H1 (cell line): Measurements from ENCODE around the gene DUSP23. TPM values are rescaled to one million over a fixed set of nuclear protein-coding genes. Genes with fewer than 3 reads are reported as not detected.

ENCODE experiments used
- CTCF ChIA-PET: fragments of 300-600 bp; sonication (Branson Sonifier 250); formaldehyde crosslinking; loops from one replicate; lab custom pipeline; 2021; ENCODE audit not compliant: partially characterized antibody; lab: Charles Lee
- POLR2A ChIA-PET: fragments of 300-600 bp; sonication (Branson Sonifier 250); formaldehyde crosslinking; loops from one replicate; lab custom pipeline; 2021; ENCODE audit warnings: inconsistent platforms; ENCODE audit not compliant: partially characterized antibody; lab: Charles Lee
- DNase-seq, 2 experiments: peaks; one replicate each; pipeline versions ENCODE4 v3.0.0 to v3.0.0-alpha.2; 2010 to 2022; ENCODE audit warnings: low spot score in 2 of 2, low read depth in 1 of 2, mixed read lengths in 1 of 2
- FAIRE-seq: peaks from 2 replicates; lab custom pipeline; 2011; peaks lifted over from hg19 to GRCh38; lab: Jason Lieb, UNC
- H2AFZ ChIP-seq: 2 replicates; pipeline ENCODE4 v1.8.1; 2012; ENCODE audit warnings: low read length, inconsistent platforms
- H2AK5ac ChIP-seq: 2 replicates; pipeline ENCODE4 v1.6.1; 2013; ENCODE audit warnings: low read depth, low read length
- H2BK120ac ChIP-seq: replicated peaks from 2 replicates; pipeline ENCODE3; 2013; ENCODE audit warnings: low read depth, low read length, inconsistent platforms
- H2BK12ac ChIP-seq: 2 replicates; pipeline ENCODE4 v1.6.1; 2013; ENCODE audit warnings: low read depth, low read length
- H2BK15ac ChIP-seq: 2 replicates; pipeline ENCODE4 v1.6.1; 2013; ENCODE audit warnings: low read length
- H2BK20ac ChIP-seq: 2 replicates; pipeline ENCODE4 v1.6.1; 2013; ENCODE audit warnings: low read length
- H2BK5ac ChIP-seq: 2 replicates; pipeline ENCODE4 v1.6.1; 2013; ENCODE audit warnings: low read depth, low read length
- H3K14ac ChIP-seq: 2 replicates; pipeline ENCODE4 v1.6.1; 2013; ENCODE audit warnings: inconsistent platforms; ENCODE audit not compliant: insufficient read length
- H3K18ac ChIP-seq: 2 replicates; pipeline ENCODE4 v1.6.1; 2013; ENCODE audit warnings: low read length; ENCODE audit errors: extremely low read depth
- H3K23ac ChIP-seq: 2 replicates; pipeline ENCODE4 v1.6.1; 2013; ENCODE audit warnings: inconsistent platforms; ENCODE audit not compliant: insufficient read length
- H3K23me2 ChIP-seq: 2 replicates; pipeline ENCODE4 v1.6.1; 2013; ENCODE audit warnings: low read depth, low read length
- H3K27ac ChIP-seq: 2 replicates; pipeline ENCODE4 v1.6.1; 2011; ENCODE audit warnings: low read depth, low read length, inconsistent platforms
- H3K27me3 ChIP-seq, 4 experiments: replicated peaks in 1 of 4; 1 replicate in 1 of 4; 2 replicates in 3 of 4; pipeline versions ENCODE4 v1.6.1 to v1.8.1; 2011 to 2013; ENCODE audit warnings: low read length in 3 of 4, mild to moderate bottlenecking in 3 of 4, inconsistent platforms in 2 of 4, mixed read lengths in 2 of 4, moderate library complexity in 1 of 4; ENCODE audit not compliant: control insufficient read depth in 3 of 4, insufficient read depth in 3 of 4; ENCODE audit errors: extremely low read depth in 1 of 4
- H3K36me3 ChIP-seq, 4 experiments: 2 replicates each; pipeline versions ENCODE4 v1.6.1 to v1.8.1; 2011 to 2013; ENCODE audit warnings: mild to moderate bottlenecking in 4 of 4, low read length in 3 of 4, moderate library complexity in 2 of 4, control low read depth in 1 of 4, inconsistent platforms in 1 of 4; ENCODE audit not compliant: insufficient read depth in 4 of 4, control insufficient read depth in 2 of 4
- H3K4ac ChIP-seq: replicated peaks from 2 replicates; pipeline ENCODE3; 2013; ENCODE audit warnings: low read length, low read depth, mixed read lengths, inconsistent platforms; ENCODE audit not compliant: insufficient read length
- H3K4me1 ChIP-seq, 4 experiments: replicated peaks in 1 of 4; 1 replicate in 1 of 4; 2 replicates in 3 of 4; pipeline versions ENCODE4 v1.6.1 to v1.8.1; 2011 to 2013; ENCODE audit warnings: low read length in 3 of 4, inconsistent platforms in 2 of 4, mixed read lengths in 1 of 4; ENCODE audit not compliant: insufficient read depth in 4 of 4, control insufficient read depth in 3 of 4
- H3K4me2 ChIP-seq, 2 experiments: 2 replicates each; pipeline versions ENCODE4 v1.6.1 to v1.8.1; 2011 to 2013; ENCODE audit warnings: low read depth in 2 of 2, low read length in 2 of 2, control low read depth in 1 of 2, inconsistent platforms in 1 of 2, mild to moderate bottlenecking in 1 of 2; ENCODE audit not compliant: insufficient read depth in 1 of 2
- H3K4me3 ChIP-seq, 4 experiments: fragments of 200-600, 300-600 bp in 1 of 4; sonication (generic), shearing (Covaris generic), sonication (Bioruptor Twin) in 1 of 4; 2 replicates each; pipeline versions ENCODE4 v1.5.1 to v1.8.1; 2011 to 2016; ENCODE audit warnings: low read length in 4 of 4, low read depth in 3 of 4, control low read depth in 2 of 4, inconsistent platforms in 2 of 4, mild to moderate bottlenecking in 2 of 4, mixed read lengths in 1 of 4, moderate library complexity in 1 of 4; ENCODE audit not compliant: insufficient read depth in 2 of 4; ENCODE audit errors: extremely low read depth in 1 of 4
- H3K56ac ChIP-seq: replicated peaks from 2 replicates; pipeline ENCODE3; 2013; ENCODE audit warnings: low read depth, mild to moderate bottlenecking, mixed read lengths, low read length, inconsistent platforms; ENCODE audit not compliant: insufficient read length
- H3K79me1 ChIP-seq: 2 replicates; pipeline ENCODE4 v1.6.1; 2013; ENCODE audit warnings: low read depth, low read length, control low read depth
- H3K79me2 ChIP-seq, 2 experiments: 2 replicates each; pipeline versions ENCODE4 v1.6.1 to v1.8.1; 2012 to 2013; ENCODE audit warnings: low read length in 2 of 2, mild to moderate bottlenecking in 2 of 2, inconsistent platforms in 1 of 2; ENCODE audit not compliant: insufficient read depth in 2 of 2, control insufficient read depth in 1 of 2
- H3K9ac ChIP-seq, 4 experiments: replicated peaks in 1 of 4; 1 replicate in 1 of 4; 2 replicates in 3 of 4; pipeline versions ENCODE4 v1.6.1 to v1.8.1; 2011 to 2013; ENCODE audit warnings: low read depth in 3 of 4, low read length in 3 of 4, control low read depth in 2 of 4, mild to moderate bottlenecking in 2 of 4, moderate library complexity in 2 of 4, inconsistent platforms in 1 of 4; ENCODE audit errors: extremely low read depth in 1 of 4
- H3K9me3 ChIP-seq, 2 experiments: 2 replicates each; pipeline versions ENCODE4 v1.6.1 to v1.8.1; 2012 to 2013; ENCODE audit warnings: mild to moderate bottlenecking in 2 of 2, moderate library complexity in 2 of 2, control low read depth in 1 of 2, inconsistent platforms in 1 of 2, low read depth in 1 of 2, low read length in 1 of 2, mixed read lengths in 1 of 2; ENCODE audit not compliant: insufficient read depth in 2 of 2
- H4K20me1 ChIP-seq, 2 experiments: replicated peaks in 1 of 2; 2 replicates each; pipeline versions ENCODE3 to v1.8.1; 2011 to 2013; ENCODE audit warnings: inconsistent platforms in 2 of 2, low read length in 2 of 2, mild to moderate bottlenecking in 1 of 2; ENCODE audit not compliant: insufficient read depth in 2 of 2, control insufficient read depth in 1 of 2
- H4K5ac ChIP-seq: 2 replicates; pipeline ENCODE4 v1.6.1; 2013; ENCODE audit warnings: low read length, low read depth, mixed read lengths, inconsistent platforms; ENCODE audit not compliant: insufficient read length
- H4K8ac ChIP-seq: 2 replicates; pipeline ENCODE4 v1.8.0; 2013; ENCODE audit warnings: mild to moderate bottlenecking, moderate library complexity, low read length, inconsistent platforms; ENCODE audit not compliant: insufficient read depth; ENCODE audit errors: extremely low read depth
- H4K91ac ChIP-seq: replicated peaks from 2 replicates; pipeline ENCODE3; 2013; ENCODE audit warnings: low read length, mixed read lengths, inconsistent platforms; ENCODE audit not compliant: insufficient read length
- ASH2L ChIP-seq: fragments of 200-600, 300-600 bp; sonication (generic); IDR thresholded peaks from one replicate; pipeline ENCODE4 v1.7.1; 2017; ENCODE audit warnings: low read length
- KDM1A ChIP-seq: fragments of 200-600, 300-600 bp; sonication (generic); IDR thresholded peaks from 2 replicates; pipeline ENCODE4 v1.7.1; 2016; ENCODE audit warnings: mild to moderate bottlenecking, low read length, borderline replicate concordance
- KDM4A ChIP-seq: IDR thresholded peaks from one replicate; pipeline ENCODE4 v1.7.1; 2012; ENCODE audit warnings: low read depth, mild to moderate bottlenecking, moderate library complexity, low read length, inconsistent platforms; ENCODE audit not compliant: severe bottlenecking
- POLR2AphosphoS5 ChIP-seq: IDR thresholded peaks from 2 replicates; pipeline ENCODE4 v1.6.1; 2011; ENCODE audit warnings: low read depth, low read length
- RAD21 ChIP-seq, 2 experiments: IDR thresholded peaks in 1 of 2; conservative IDR thresholded peaks in 1 of 2; 2 replicates each; pipeline ENCODE4 v1.6.1; 2011; ENCODE audit warnings: low read depth in 2 of 2, low read length in 2 of 2, improper control_type of control experiment in 1 of 2, inconsistent platforms in 1 of 2, mild to moderate bottlenecking in 1 of 2, moderate library complexity in 1 of 2
- RXRA ChIP-seq: IDR thresholded peaks from 2 replicates; pipeline ENCODE4 v1.6.1; 2011; ENCODE audit warnings: low read depth, mild to moderate bottlenecking, low read length, moderate library complexity; ENCODE audit not compliant: insufficient read depth
- SUZ12 ChIP-seq: fragments of 200-600 bp; sonication (generic); IDR thresholded peaks from 2 replicates; pipeline ENCODE4 v1.6.1; 2012; ENCODE audit warnings: mild to moderate bottlenecking, inconsistent platforms, low read length, moderate library complexity, mixed read lengths
- TAF1 ChIP-seq: IDR thresholded peaks from 2 replicates; pipeline ENCODE4 v1.6.1; 2011; ENCODE audit warnings: mild to moderate bottlenecking, low read depth, low read length
- TEAD4 ChIP-seq: IDR thresholded peaks from 2 replicates; pipeline ENCODE4 v1.6.1; 2012; ENCODE audit warnings: low read depth, low read length, inconsistent platforms, mixed read lengths
- WGBS, 2 experiments: shearing (Covaris generic) in 1 of 2; methylation state at CpG; one replicate each; pipeline versions ENCODE4 v1.1.6 to v1.1.7; 2013 to 2015; ENCODE audit warnings: low lambda C conversion rate in 2 of 2, mixed read lengths in 2 of 2, inconsistent platforms in 1 of 2, low coverage in 1 of 2, missing lambda C conversion rate in 1 of 2; ENCODE audit not compliant: insufficient replicate concordance in 2 of 2, insufficient coverage in 1 of 2, insufficient read length in 1 of 2; ENCODE audit errors: extremely low coverage in 1 of 2, missing lambda C conversion rate in 1 of 2; 5-methylcytosine and 5-hydroxymethylcytosine counted together
- polyA plus RNA-seq, 7 experiments: library from polyadenylated mRNA; depleted of rRNA in 3 of 7; stranded (reverse) in 5 of 7; unstranded in 2 of 7; fragments of >200 nt in 5 of 7; fragments of 200-250 nt in 2 of 7; gene quantifications; 1 replicate in 5 of 7; 2 replicates in 1 of 7; 4 replicates in 1 of 7; pipeline versions ENCODE4 v1.2.1 to v1.2.3, GENCODE V29; 2011 to 2013; ENCODE audit warnings: missing spikeins in 2 of 7, mixed read lengths in 2 of 7
- total RNA-seq: library from RNA; stranded (reverse); fragmentation: NEBNext Ultra II Directional; extraction: Animal tissue kit (Norgen Biotek cat#: 25700); gene quantifications from 2 replicates; pipeline ENCODE4 v1.2.1, GENCODE V29; 2021

The DUSP23 gene
- total and polyA plus RNA-seq, 2 of the 8 experiments (the other 6 are each of a cell fraction or from before 2014, with no cell fraction given), result 45.8 to 80.1 TPM

- no peak overlapping the region for H3K4ac ChIP-seq
- peaks cover 8 to 17% of the 10 kb centered on the region in 2 experiments; a peak in 3 of 4 replicates for H3K9me3 ChIP-seq
- no peak overlapping the region for H3K27ac ChIP-seq
- no peaks in the 10 kb centered on the region for H3K23me2 ChIP-seq
- H2BK120ac ChIP-seq, result no peak overlapping the region
- H2BK15ac ChIP-seq, result no peak overlapping the region
- H2AFZ ChIP-seq, result no peak overlapping the region
- H3K18ac ChIP-seq, result no peak overlapping the region
- H3K56ac ChIP-seq, result no peak overlapping the region
- H3K79me1 ChIP-seq, result no peaks in the 10 kb centered on the region
- no peak overlapping the region for H4K8ac ChIP-seq
- no peak overlapping the region for H2BK5ac ChIP-seq
- H3K9ac ChIP-seq, result no peak overlapping the region
- H2AK5ac ChIP-seq, result no peak overlapping the region
- CTCF ChIA-PET, result no interaction called here
- H3K4me2 ChIP-seq, result no peak overlapping the region
- no peak overlapping the region for H3K14ac ChIP-seq
- no peak overlapping the region for H2BK12ac ChIP-seq
- no peak for DNase-seq
- H2BK20ac ChIP-seq, result no peak overlapping the region
- H4K20me1 ChIP-seq, result no peaks in the 10 kb centered on the region
- POLR2A ChIA-PET, result no interaction called here
- no peak for FAIRE-seq
- no peak overlapping the region for H4K91ac ChIP-seq
- H4K5ac ChIP-seq, result no peak overlapping the region
- H3K4me1 ChIP-seq, result no peaks in the 10 kb centered on the region
- no peak overlapping the region for H3K23ac ChIP-seq
- WGBS, 2 experiments, result 78% methylated on average over 5 of the region's 5 CpGs; no CpG with 5 or more reads in 1 of the 2 experiments
- H3K36me3 ChIP-seq, result no peaks in the 10 kb centered on the region
- TF ChIP-seq RXRA (no peak), SUZ12 (no peak), TAF1 (no peak), KDM4A (no peak), POLR2AphosphoS5 (no peak), RAD21 (IDR thresholded peaks at IDR 0.05 in 1 of 2, conservative IDR thresholded peaks at IDR 0.05 in 1 of 2; ENCODE audit: low read depth in 2 of 2, low read length in 2 of 2) (no peak), TEAD4 (no peak), ASH2L (no peak), KDM1A (no peak)
- H3K79me2 ChIP-seq, result no peaks in the 10 kb centered on the region
- no peak overlapping the region for H3K4me3 ChIP-seq
- no peaks in the 10 kb centered on the region for H3K27me3 ChIP-seq
Measured at GRCh38 chr1:159743651-159744410, 36.9 kb upstream of the DUSP23 start.
